Activated CD4-positive, alpha-beta T cell treated with anti-CD3 and anti-CD28 coated beads, Interleukin-2, amount 50 U/mL, for 4 hours (primary cell): ENCODE data around the gene RRP1.

Experiments used
- DNase-seq, 2 experiments: peaks; one replicate each; pipeline ENCODE4 v3.0.0-alpha.2; 2020

Gene RRP1

GRCh38 chr21:43778469-43779335 is 10.7 kb upstream of the RRP1 start:
- DNase-seq, result no peak

DNA sequence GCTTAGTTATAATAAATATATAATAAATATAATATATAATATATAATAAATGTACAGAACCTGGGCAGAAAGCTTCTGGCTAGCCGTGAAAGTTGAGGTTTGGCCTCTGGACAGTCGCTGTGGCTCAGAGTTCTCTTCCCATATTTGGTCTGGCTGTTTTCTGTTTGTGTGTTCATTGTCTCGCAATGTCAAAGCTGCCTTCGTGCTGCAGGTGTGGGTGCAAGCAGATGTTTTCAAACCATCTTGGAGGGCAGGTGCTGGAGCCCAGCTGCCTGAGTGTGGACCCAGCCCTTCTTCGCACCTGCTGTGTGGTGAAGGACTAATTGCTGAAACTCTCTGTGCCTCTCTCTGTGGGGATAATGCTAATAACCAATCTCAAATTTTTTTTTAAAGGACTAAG is 9.7 kb upstream of the RRP1 start:
- DNase-seq, result no peak

DNA sequence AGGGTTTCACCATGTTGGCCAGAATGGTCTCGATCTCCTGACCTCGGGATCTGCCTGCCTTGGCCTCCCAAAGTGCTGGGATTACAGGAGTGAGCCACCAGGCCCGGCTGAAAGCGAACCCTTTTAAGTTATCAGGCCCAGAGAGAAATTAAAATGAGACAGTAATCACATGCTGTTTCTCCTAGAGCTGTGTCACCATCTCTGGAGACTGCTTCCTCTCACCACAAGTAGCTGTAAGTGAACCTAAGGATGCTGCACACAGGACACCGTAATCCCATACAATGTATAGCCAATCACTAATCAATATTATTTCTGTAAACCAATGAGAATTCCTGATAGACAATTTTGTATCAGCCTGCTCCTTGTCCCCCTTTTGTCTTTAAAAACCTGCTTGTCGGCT is 7.5 kb upstream of the RRP1 start:
- DNase-seq, result no peak

DNA sequence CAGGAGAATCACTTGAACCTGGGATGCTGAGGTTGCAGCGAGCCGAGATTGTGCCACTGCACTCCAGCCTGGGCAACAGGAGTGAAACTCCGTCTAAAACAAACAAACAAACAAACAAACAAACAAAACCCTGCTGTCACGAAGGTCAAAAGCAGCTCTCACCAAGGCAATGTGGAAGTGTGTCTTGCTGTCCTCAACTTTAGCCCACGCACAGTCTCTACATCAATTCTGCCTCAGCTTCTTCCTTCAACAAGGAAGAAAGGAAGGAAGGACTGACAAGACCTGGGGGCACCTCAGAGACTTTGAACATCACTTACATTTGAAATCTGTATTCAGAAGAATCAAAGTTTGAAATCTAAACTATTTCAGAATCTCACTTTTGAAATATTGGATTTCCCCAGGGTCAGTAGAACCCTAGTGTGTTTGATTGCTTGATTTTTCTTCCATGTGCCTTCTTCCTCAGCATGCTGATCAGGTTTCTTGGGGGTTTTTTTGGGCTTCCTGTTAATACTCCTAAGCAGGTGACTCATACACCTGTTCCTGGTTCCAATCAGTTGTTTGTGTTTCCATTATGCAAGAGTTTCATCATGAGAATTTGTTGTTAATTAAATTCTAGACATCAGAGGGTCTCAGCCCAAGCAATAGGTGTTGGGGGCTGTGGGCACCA is 6.8 kb upstream of the RRP1 start:
- no peak for DNase-seq

DNA sequence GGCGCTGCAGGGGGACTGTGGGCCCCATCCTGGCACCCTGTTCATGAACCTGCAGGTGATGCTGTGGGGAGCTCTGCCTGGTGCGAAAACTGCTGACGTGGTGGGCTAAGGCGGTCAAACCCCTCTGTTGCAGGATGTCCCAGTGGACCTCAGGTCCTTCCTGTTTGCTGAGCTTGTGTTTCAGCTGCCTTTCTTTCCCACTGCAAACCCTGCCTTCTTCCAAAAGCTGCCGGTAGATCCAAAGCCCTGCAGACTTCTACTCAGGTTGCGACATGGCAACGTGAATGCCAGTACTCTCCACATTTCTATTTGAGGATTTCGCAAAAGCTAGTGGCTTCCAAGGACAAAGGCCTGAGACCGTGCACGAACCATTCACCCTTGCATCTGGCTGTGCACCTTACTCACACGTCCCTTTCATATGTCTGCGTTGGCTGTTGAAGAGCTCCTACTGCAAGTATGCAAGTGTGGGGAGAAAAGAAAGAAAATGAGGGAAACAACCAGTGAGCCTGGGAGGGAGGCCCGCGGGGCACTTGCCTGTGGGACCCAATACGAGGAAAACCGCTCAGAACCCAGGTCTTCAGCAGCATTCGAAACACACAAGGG is 6.2 kb upstream of the RRP1 start:
- DNase-seq, result no peak

DNA sequence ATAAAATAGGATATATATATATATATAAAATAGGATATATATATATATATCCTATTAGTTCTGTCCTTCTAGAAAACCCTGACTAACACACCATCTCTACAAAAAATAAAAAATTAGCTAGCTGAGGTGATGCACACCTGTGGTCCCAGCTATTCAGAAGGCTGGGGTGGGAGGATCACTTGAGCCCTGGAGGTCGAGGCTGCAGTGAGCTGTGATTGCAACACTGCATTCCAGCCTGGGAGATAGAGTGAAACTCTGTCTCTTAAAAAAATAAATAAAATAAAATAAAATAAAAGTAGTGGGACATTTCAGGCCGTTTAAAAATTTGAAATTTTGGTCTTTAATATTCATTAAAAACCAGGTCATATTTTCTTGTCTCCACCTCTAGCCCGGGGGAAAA is 4.2 kb upstream of the RRP1 start:
- DNase-seq, result no peak

DNA sequence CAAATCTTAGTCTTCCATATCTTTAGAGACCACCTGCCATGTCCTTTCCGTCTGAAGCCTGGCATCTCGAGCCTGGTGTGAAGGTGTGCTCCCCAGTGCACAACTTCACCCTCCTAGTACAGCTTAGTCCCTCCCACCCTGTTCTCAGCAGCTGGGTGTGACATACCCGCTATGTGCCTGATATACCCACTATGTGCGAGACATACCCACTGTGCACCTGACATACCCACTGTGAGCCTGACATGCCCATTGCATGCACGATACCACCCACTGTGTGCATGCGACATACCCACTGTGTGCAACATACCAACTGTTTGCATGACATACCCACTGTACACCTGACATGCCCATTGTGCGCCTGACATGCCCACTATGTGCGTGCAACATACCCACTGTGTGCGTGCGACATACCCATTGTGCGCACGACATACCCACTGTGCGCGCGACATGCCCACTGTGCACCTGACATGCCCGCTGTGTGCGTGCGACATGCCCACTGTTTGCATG is 3.0 kb upstream of the RRP1 start:
- no peak for DNase-seq

- no peak for DNase-seq
These were observed 2.5 kb upstream of the RRP1 start for GRCh38 chr21:43786807-43787440.

- no peak for DNase-seq
These were observed 690 bp downstream of the RRP1 start for GRCh38 chr21:43790010-43790524.

DNA sequence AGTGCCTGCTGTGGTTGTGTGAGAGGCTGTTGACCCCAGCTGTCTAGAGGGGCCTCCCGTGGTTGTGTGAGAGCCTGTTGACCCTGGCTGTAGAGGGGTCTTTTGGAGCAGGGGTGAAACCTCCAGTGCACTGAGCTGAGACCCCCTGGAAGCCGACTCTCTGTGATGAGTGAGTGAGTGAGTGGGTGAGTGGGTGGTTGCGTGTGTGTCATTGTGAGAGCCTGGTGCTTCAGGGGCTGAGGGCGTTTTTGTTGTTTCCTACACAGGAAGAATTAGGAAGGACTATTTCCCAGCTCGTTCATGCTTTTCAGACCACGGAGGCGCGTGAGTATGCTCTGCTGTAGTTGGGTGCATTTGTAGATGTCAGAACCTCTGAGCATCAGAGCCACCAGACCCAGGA is 3.0 kb downstream of the RRP1 start:
- DNase-seq, result no peak

DNA sequence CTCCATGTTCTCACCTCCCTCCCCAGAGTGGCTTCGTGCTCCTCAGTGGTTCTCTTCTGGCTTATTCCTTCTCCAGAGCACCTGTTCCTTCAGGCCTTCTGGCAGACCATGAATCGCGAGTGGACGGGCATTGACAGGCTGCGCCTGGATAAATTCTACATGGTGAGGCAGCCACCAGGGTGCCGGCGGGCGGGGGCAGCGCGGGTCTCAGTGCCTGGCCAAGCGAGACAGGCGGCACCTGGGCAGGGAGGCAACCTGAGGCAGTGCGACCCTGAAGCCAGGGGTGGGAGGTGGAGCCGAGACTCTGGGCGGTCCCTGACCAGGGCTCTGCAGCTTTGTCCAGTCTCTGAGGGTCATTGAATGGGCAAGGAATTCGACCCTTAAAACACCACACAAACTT is 3.9 kb downstream of the RRP1 start:
- no peak for DNase-seq

- no peak for DNase-seq
These were observed 4.9 kb downstream of the RRP1 start for GRCh38 chr21:43794311-43794710.

GRCh38 chr21:43794857-43795256 is 5.5 kb downstream of the RRP1 start:
- no peak for DNase-seq

GRCh38 chr21:43797415-43797814 is 8.0 kb downstream of the RRP1 start:
- DNase-seq, result no peak

DNA sequence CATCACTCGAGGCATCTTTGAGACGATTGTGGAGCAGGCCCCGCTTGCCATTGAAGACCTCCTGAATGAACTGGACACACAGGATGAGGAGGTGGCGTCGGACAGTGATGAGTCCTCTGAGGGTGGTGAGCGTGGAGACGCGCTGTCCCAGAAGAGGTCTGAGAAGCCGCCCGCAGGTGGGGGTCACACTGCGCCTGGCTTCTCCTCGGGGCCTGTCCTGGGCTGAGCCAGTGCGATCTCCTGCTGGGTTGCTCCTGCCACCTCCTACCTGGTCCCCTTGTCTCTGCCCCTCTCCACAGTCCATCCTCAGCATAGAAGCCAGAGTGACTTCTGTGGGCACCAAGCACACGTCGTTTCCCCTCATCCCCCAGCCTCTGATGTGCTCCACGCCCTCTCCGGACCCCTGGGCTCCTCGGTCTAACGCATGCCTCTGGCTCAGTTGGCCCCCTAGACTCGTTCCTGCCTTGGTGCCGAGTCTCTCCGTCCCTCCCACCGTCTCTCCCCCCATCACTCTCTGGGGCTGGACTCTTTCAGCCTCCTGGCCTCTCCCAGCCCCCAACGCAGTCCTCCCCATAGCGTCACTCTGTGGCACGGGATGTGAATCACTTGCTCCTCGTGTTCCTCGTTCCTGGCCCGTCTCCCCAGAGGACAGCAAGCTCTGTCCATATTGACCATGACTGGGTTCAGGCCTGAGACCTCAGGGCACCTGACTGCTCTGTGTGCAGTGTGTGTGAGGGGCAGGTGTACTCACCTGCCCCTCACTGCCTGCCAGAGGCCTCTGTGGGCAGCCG is 8.7 kb downstream of the RRP1 start:
- DNase-seq, result no peak

- no peak for DNase-seq
These were observed 10.0 kb downstream of the RRP1 start for GRCh38 chr21:43799301-43799840.

DNA sequence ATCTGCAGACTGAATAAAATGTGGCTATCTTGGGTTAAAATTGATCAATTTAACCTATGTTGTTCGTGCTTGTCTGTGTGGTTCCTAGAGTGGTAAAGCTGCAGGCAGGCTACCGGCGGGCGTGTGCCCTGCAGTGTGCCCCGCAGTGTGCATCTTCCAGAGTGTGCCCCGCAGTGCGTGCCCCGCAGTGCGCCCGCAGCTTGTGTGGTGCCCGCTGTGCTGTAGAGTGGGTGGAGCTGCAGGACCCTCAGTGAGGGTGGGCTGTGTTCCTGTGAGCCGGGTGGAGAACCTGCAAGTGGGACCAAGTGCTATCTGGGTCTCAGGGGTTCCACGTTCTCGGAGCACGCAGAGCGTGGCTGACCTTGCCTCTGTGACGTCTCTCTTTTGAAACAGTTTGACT is 10.7 kb downstream of the RRP1 start:
- no peak for DNase-seq

DNA sequence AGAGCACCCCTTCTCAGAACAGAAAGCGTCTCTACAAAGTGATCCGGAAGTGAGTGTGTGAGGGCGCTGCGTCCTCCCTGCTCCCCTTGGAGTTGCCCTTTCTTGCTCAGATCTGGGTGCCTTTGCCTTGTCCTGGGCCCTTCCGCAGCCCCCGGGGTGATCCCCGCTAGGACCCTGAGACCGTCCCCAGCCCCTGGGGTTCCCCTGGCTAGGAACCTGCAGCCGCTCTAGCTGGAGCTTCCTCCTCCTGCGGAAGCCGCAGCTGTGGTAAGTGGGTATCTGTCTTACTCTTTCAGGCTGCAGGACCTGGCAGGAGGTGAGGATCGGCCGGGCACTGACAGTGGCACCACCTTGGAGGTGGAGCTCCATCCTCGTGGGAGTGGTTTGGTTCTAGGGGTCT is 11.2 kb downstream of the RRP1 start:
- DNase-seq, result no peak

GRCh38 chr21:43801006-43801783 is 11.8 kb downstream of the RRP1 start:
- no peak for DNase-seq

DNA sequence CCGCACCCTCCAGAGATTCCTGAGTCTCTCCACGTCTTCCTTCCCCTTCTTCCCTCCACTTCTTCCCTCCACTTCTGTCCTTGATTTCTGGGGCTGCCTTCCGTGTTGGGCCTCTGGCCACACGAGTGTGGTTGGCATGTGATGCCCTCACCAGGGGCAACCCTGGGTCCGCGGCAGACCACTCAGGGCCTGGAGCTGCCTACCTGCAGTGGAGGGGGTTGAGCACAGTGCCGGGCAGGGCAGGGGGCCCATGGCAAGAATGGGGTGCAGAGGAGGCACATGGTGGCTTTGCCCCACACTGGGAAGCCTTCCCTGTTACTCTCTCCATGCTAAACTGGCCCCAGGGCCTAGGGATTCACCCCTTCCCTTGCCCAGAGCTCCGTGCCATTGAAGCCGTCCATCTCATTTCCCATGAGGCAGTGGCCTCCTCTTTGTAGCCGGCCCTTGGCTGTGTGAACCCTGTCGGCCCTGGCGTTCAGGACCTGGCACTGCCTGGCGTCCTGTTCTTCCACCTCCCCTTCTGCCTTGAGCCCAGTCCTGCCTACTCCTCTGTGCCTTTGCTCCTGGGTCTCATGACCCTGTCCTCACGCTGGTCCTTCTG is 13.4 kb downstream of the RRP1 start:
- DNase-seq, result no peak
